GM23338 (cell line): Measurements from ENCODE around the gene ZSCAN32. TPM values are rescaled to one million over a fixed set of nuclear protein-coding genes. Genes with fewer than 3 reads are reported as not detected.

Experiments used
- ATAC-seq: fragments of 200-7000 bp; cut with Tn5 transposase; 3 replicates; pipeline ENCODE4 v1.9.1; 2020
- DNase-seq: peaks from one replicate; pipeline ENCODE4 v3.0.0-alpha.2; 2015; ENCODE audit warnings: low spot score
- H2AFZ ChIP-seq: fragments of 200-600 bp; sonication (generic); 2 replicates; pipeline ENCODE4 v1.8.0; 2016; ENCODE audit warnings: antibody characterized with exemption, mild to moderate bottlenecking, moderate library complexity
- H3F3A ChIP-seq: fragments of 200-600 bp; sonication (generic); replicated peaks from 2 replicates; pipeline ENCODE4 v1.8.0; 2017; ENCODE audit warnings: antibody characterized with exemption, mixed run types, low read depth
- H3K27ac ChIP-seq: fragments of 200-600 bp; sonication (generic); 2 replicates; pipeline ENCODE4 v1.6.1; 2016; ENCODE audit warnings: low read depth
- H3K27me3 ChIP-seq: fragments of 200-600 bp; sonication (generic); 2 replicates; pipeline ENCODE4 v1.8.0; 2016; ENCODE audit warnings: mild to moderate bottlenecking, mixed run types, moderate library complexity; ENCODE audit not compliant: insufficient read depth
- H3K36me3 ChIP-seq: fragments of 200-600 bp; sonication (generic); 2 replicates; pipeline ENCODE4 v1.8.0; 2016; ENCODE audit warnings: mild to moderate bottlenecking; ENCODE audit not compliant: insufficient read depth
- H3K4me1 ChIP-seq: fragments of 200-600 bp; sonication (generic); 2 replicates; pipeline ENCODE4 v1.8.0; 2016; ENCODE audit warnings: mild to moderate bottlenecking, moderate library complexity; ENCODE audit not compliant: insufficient read depth
- H3K4me2 ChIP-seq: fragments of 200-600 bp; sonication (generic); 2 replicates; pipeline ENCODE4 v1.7.1; 2017; ENCODE audit warnings: mixed run types
- H3K4me3 ChIP-seq: fragments of 200-600 bp; sonication (generic); 2 replicates; pipeline ENCODE4 v1.6.1; 2016; ENCODE audit warnings: mixed run types
- H3K79me2 ChIP-seq: fragments of 200-600 bp; sonication (generic); replicated peaks from 2 replicates; pipeline ENCODE4 v1.8.0; 2017; ENCODE audit warnings: mild to moderate bottlenecking; ENCODE audit not compliant: insufficient read depth
- H3K9me2 ChIP-seq: fragments of 200-600 bp; sonication (generic); 2 replicates; pipeline ENCODE4 v1.8.0; 2017; ENCODE audit not compliant: insufficient read depth
- H4K20me1 ChIP-seq: fragments of 200-600 bp; sonication (generic); replicated peaks from 2 replicates; pipeline ENCODE4 v1.8.0; 2017; ENCODE audit warnings: mild to moderate bottlenecking; ENCODE audit not compliant: insufficient read depth
- H3K27ac Mint-ChIP-seq: 2 replicates; pipeline ENCODE4 v1.8.0; 2020; ENCODE audit warnings: inconsistent platforms, mild to moderate bottlenecking, moderate library complexity, mixed read lengths
- H3K27me3 Mint-ChIP-seq: 3 replicates; pipeline ENCODE4 v1.8.0; 2022; ENCODE audit warnings: low read depth, mild to moderate bottlenecking, moderate library complexity, mixed read lengths, inconsistent platforms; ENCODE audit not compliant: insufficient read depth, poor library complexity
- H3K36me3 Mint-ChIP-seq: 3 replicates; pipeline ENCODE4 v1.8.0; 2021; ENCODE audit warnings: low read depth, mild to moderate bottlenecking, inconsistent platforms, moderate library complexity, mixed read lengths
- H3K4me1 Mint-ChIP-seq: 3 replicates; pipeline ENCODE4 v1.8.0; 2020; ENCODE audit warnings: mild to moderate bottlenecking, inconsistent platforms, mixed read lengths
- H3K4me3 Mint-ChIP-seq: 3 replicates; pipeline ENCODE4 v1.8.0; 2021; ENCODE audit warnings: moderate library complexity, mild to moderate bottlenecking, inconsistent platforms, mixed read lengths
- H3K9me3 Mint-ChIP-seq: 3 replicates; pipeline ENCODE4 v1.8.0; 2020; ENCODE audit warnings: moderate library complexity, mild to moderate bottlenecking, inconsistent platforms, mixed read lengths
- CREB1 ChIP-seq: fragments of 250-450 bp; sonication (Bioruptor Pico); IDR thresholded peaks from 2 replicates; pipeline ENCODE4 v1.5.0; 2020; ENCODE audit warnings: low read depth, mild to moderate bottlenecking, moderate library complexity
- CTCF ChIP-seq, 2 experiments: fragments of 200-600 bp in 1 of 2; sonication (generic) in 1 of 2; conservative IDR thresholded peaks; 2 replicates each; pipeline versions ENCODE4 v1.5.1 to v1.6.1; 2016 to 2017; ENCODE audit warnings: antibody characterized with exemption in 2 of 2, low read depth in 2 of 2, mild to moderate bottlenecking in 2 of 2, moderate library complexity in 1 of 2
- ETS1 ChIP-seq: IDR thresholded peaks from 2 replicates; pipeline ENCODE4 v1.6.1; 2016; ENCODE audit warnings: antibody characterized with exemption
- EZH2 ChIP-seq: fragments of 200-600 bp; sonication (generic); IDR thresholded peaks from one replicate; pipeline ENCODE4 v1.8.0; 2017; ENCODE audit warnings: antibody characterized with exemption, mild to moderate bottlenecking, low read depth; ENCODE audit not compliant: unreplicated experiment
- EZH2phosphoT487 ChIP-seq: fragments of 200-600 bp; sonication (generic); IDR thresholded peaks from one replicate; pipeline ENCODE4 v1.8.1; 2018; ENCODE audit warnings: antibody characterized with exemption; ENCODE audit not compliant: unreplicated experiment
- JUNB ChIP-seq: IDR thresholded peaks from one replicate; pipeline ENCODE4 v1.6.1; 2016; ENCODE audit warnings: antibody characterized with exemption; ENCODE audit not compliant: unreplicated experiment
- NANOG ChIP-seq: IDR thresholded peaks from 2 replicates; pipeline ENCODE4 v1.6.1; 2016; ENCODE audit warnings: antibody characterized with exemption, borderline replicate concordance
- POLR2AphosphoS5 ChIP-seq: IDR thresholded peaks from 2 replicates; pipeline ENCODE4 v1.6.1; 2016; ENCODE audit warnings: antibody characterized with exemption, low read depth
- REST ChIP-seq: IDR thresholded peaks from one replicate; pipeline ENCODE4 v1.6.1; 2018; ENCODE audit warnings: antibody characterized with exemption; ENCODE audit not compliant: unreplicated experiment
- STAT1 ChIP-seq: IDR thresholded peaks from one replicate; pipeline ENCODE4 v1.6.1; 2016; ENCODE audit warnings: antibody characterized with exemption; ENCODE audit not compliant: unreplicated experiment
- ZNF114 ChIP-seq: fragments of 250-450 bp; sonication (Bioruptor Pico); IDR thresholded peaks from 2 replicates; pipeline ENCODE4 v1.5.0; 2020; ENCODE audit warnings: mild to moderate bottlenecking, moderate library complexity
- ZNF331 ChIP-seq: fragments of 250-450 bp; sonication (Bioruptor Pico); IDR thresholded peaks from 2 replicates; pipeline ENCODE4 v1.5.0; 2020; ENCODE audit warnings: low read depth, mild to moderate bottlenecking, moderate library complexity
- ZNF462 ChIP-seq: fragments of 250-450 bp; sonication (Bioruptor Pico); IDR thresholded peaks from 2 replicates; pipeline ENCODE4 v1.5.0; 2020; ENCODE audit warnings: mild to moderate bottlenecking, moderate library complexity
- polyA plus RNA-seq: library from polyadenylated mRNA; unstranded; fragments of >200 nt; fragmentation: Nextera tagmentation; extraction: Ambion mirVana; gene quantifications from 2 replicates; pipeline ENCODE4 v1.2.1, GENCODE V29; 2016
- total RNA-seq: library from RNA; depleted of rRNA; stranded (reverse); fragments of >200 nt; shearing (Covaris generic); gene quantifications from 2 replicates; pipeline ENCODE4 v1.2.3, GENCODE V29; 2014

ZSCAN32 gene
- total and polyA plus RNA-seq, 2 experiments from 2014 or later, result 11.7 to 19.2 TPM

GRCh38 chr16:3389663-3390338 is 11.0 kb downstream of the ZSCAN32 start:
- Histone ChIP-seq H3K4me3 (no peak overlapping the region), H2AFZ (no peak overlapping the region), H4K20me1 (no peaks in the 10 kb centered on the region; the same call in 1 of the 2 replicates), H3K27me3 (no peaks in the 10 kb centered on the region), H3K36me3 (peaks cover 16% of the 10 kb centered on the region), H3K27ac (no peak overlapping the region), H3K4me2 (no peak overlapping the region), H3K9me2 (no peaks in the 10 kb centered on the region), H3K4me1 (no peaks in the 10 kb centered on the region), H3F3A (no peaks in the 10 kb centered on the region), H3K79me2 (0 out of 2 replicates have a peak, but pooled peaks cover 18% of the 10 kb centered on the region)
- H3K9me3 Mint-ChIP-seq, result peaks cover 45% of the 10 kb centered on the region
- DNase-seq, result no peak
- peaks cover 4% of the 10 kb centered on the region for H3K27me3 Mint-ChIP-seq
- H3K27ac Mint-ChIP-seq, result no peak overlapping the region
- no peak for ATAC-seq
- peaks cover 89% of the 10 kb centered on the region for H3K36me3 Mint-ChIP-seq
- H3K4me3 Mint-ChIP-seq, result no peak overlapping the region
- TF ChIP-seq CREB1 (CRISPR knock-in tag) (no peak), ZNF462 (CRISPR knock-in tag) (no peak), ETS1 (no peak), NANOG (no peak), POLR2AphosphoS5 (no peak), EZH2 (no peak), CTCF (conservative IDR thresholded peaks at IDR 0.05; ENCODE audit: low read depth in 2 of 2) (no peak), ZNF331 (CRISPR knock-in tag) (no peak), REST (no peak), EZH2phosphoT487 (no peak), ZNF114 (CRISPR knock-in tag) (no peak), JUNB (no peak), STAT1 (no peak)
- no peaks in the 10 kb centered on the region for H3K4me1 Mint-ChIP-seq
